IgD-negative memory B cell (primary cell): ENCODE measurements around the gene HNF4A. TPM values are rescaled to one million over a fixed set of nuclear protein-coding genes. Genes with fewer than 3 reads are reported as not detected.

ENCODE experiments used
- H3K27ac Mint-ChIP-seq, 3 donors: one replicate each; pipeline ENCODE4 v1.8.0; 2020 to 2022; ENCODE audit warnings: mild to moderate bottlenecking in 3 of 3, mixed read lengths in 3 of 3, moderate library complexity in 1 of 3
- H3K27me3 Mint-ChIP-seq: one replicate; pipeline ENCODE4 v1.8.0; 2021; ENCODE audit warnings: mixed read lengths
- H3K36me3 Mint-ChIP-seq: one replicate; pipeline ENCODE4 v1.8.0; 2020; ENCODE audit warnings: mild to moderate bottlenecking, mixed read lengths
- H3K4me1 Mint-ChIP-seq, 3 donors: one replicate each; pipeline ENCODE4 v1.8.0; 2020 to 2022; ENCODE audit warnings: mixed read lengths in 3 of 3, mild to moderate bottlenecking in 1 of 3
- H3K4me3 Mint-ChIP-seq, 4 donors: one replicate each; pipeline ENCODE4 v1.8.0; 2020 to 2022; ENCODE audit warnings: mild to moderate bottlenecking in 4 of 4, mixed read lengths in 4 of 4, moderate library complexity in 3 of 4
- H3K9me3 Mint-ChIP-seq, 3 donors: one replicate each; pipeline ENCODE4 v1.8.0; 2020 to 2021; ENCODE audit warnings: mixed read lengths in 3 of 3, mild to moderate bottlenecking in 1 of 3
- polyA plus RNA-seq: library from polyadenylated mRNA; unstranded; fragments of 300-500 nt; fragmentation: Illumina TruSeq; gene quantifications from one replicate; pipeline ENCODE4 v1.2.3, GENCODE V29; 2021

The HNF4A gene
- polyA plus RNA-seq, 1 donor from 2014 or later, result not detected

DNA sequence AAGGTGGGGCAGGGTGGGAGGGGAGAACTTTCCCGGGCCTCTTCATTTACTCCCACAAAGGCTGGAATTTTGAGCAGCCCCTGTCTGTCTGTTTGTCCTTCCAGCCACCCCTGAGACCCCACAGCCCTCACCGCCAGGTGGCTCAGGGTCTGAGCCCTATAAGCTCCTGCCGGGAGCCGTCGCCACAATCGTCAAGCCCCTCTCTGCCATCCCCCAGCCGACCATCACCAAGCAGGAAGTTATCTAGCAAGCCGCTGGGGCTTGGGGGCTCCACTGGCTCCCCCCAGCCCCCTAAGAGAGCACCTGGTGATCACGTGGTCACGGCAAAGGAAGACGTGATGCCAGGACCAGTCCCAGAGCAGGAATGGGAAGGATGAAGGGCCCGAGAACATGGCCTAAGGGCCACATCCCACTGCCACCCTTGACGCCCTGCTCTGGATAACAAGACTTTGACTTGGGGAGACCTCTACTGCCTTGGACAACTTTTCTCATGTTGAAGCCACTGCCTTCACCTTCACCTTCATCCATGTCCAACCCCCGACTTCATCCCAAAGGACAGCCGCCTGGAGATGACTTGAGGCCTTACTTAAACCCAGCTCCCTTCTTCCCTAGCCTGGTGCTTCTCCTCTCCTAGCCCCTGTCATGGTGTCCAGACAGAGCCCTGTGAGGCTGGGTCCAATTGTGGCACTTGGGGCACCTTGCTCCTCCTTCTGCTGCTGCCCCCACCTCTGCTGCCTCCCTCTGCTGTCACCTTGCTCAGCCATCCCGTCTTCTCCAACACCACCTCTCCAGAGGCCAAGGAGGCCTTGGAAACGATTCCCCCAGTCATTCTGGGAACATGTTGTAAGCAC, 74.1 kb downstream of the HNF4A start:
- Mint-ChIP-seq H3K36me3 (no peaks in the 10 kb centered on the region), H3K9me3 (peaks cover 0 to 4% (median 0%) of the 10 kb centered on the region in 3 donors), H3K27me3 (peaks cover 3% of the 10 kb centered on the region), H3K4me1 (no peaks in the 10 kb centered on the region), H3K4me3 (no peak overlapping the region), H3K27ac (no peak overlapping the region)

DNA sequence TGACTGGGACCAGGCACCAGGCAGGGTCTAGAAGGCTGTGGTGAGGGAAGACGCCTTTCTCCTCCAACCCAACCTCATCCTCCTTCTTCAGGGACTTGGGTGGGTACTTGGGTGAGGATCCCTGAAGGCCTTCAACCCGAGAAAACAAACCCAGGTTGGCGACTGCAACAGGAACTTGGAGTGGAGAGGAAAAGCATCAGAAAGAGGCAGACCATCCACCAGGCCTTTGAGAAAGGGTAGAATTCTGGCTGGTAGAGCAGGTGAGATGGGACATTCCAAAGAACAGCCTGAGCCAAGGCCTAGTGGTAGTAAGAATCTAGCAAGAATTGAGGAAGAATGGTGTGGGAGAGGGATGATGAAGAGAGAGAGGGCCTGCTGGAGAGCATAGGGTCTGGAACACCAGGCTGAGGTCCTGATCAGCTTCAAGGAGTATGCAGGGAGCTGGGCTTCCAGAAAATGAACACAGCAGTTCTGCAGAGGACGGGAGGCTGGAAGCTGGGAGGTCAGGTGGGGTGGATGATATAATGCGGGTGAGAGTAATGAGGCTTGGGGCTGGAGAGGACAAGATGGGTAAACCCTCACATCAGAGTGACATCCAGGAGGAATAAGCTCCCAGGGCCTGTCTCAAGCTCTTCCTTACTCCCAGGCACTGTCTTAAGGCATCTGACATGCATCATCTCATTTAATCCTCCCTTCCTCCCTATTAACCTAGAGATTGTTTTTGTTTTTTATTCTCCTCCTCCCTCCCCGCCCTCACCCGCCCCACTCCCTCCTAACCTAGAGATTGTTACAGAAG, 75.0 kb downstream of the HNF4A start:
- no peaks in the 10 kb centered on the region for H3K4me1 Mint-ChIP-seq
- H3K4me3 Mint-ChIP-seq, result no peak overlapping the region
- H3K36me3 Mint-ChIP-seq, result no peaks in the 10 kb centered on the region
- no peak overlapping the region for H3K27ac Mint-ChIP-seq
- peaks cover 0 to 4% (median 0%) of the 10 kb centered on the region in 3 donors for H3K9me3 Mint-ChIP-seq
- H3K27me3 Mint-ChIP-seq, result peaks cover 3% of the 10 kb centered on the region

DNA sequence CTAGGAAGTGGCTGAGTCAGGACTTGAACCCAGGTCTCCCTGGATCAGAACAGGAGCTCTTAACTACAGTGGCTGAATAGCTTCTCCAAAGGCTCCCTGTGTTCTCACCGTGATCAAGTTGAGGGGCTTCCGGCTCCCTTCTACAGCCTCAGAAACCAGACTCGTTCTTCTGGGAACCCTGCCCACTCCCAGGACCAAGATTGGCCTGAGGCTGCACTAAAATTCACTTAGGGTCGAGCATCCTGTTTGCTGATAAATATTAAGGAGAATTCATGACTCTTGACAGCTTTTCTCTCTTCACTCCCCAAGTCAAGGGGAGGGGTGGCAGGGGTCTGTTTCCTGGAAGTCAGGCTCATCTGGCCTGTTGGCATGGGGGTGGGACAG, 75.6 kb downstream of the HNF4A start:
- Mint-ChIP-seq H3K9me3 (peaks cover 0 to 4% (median 0%) of the 10 kb centered on the region in 3 donors), H3K36me3 (no peaks in the 10 kb centered on the region), H3K27ac (no peak overlapping the region), H3K27me3 (peaks cover 3% of the 10 kb centered on the region), H3K4me1 (no peaks in the 10 kb centered on the region), H3K4me3 (no peak overlapping the region)

DNA sequence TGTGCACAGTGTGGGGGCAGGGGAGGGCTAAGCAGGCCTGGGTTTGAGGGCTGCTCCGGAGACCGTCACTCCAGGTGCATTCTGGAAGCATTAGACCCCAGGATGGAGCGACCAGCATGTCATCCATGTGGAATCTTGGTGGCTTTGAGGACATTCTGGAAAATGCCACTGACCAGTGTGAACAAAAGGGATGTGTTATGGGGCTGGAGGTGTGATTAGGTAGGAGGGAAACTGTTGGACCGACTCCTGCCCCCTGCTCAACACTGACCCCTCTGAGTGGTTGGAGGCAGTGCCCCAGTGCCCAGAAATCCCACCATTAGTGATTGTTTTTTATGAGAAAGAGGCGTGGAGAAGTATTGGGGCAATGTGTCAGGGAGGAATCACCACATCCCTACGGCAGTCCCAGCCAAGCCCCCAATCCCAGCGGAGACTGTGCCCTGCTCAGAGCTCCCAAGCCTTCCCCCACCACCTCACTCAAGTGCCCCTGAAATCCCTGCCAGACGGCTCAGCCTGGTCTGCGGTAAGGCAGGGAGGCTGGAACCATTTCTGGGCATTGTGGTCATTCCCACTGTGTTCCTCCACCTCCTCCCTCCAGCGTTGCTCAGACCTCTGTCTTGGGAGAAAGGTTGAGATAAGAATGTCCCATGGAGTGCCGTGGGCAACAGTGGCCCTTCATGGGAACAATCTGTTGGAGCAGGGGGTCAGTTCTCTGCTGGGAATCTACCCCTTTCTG, 76.2 kb downstream of the HNF4A start:
- Mint-ChIP-seq H3K4me3 (no peak overlapping the region), H3K36me3 (no peaks in the 10 kb centered on the region), H3K27me3 (peaks cover 3% of the 10 kb centered on the region), H3K9me3 (peaks cover 0 to 4% (median 0%) of the 10 kb centered on the region in 3 donors), H3K27ac (no peak overlapping the region), H3K4me1 (no peaks in the 10 kb centered on the region)

DNA sequence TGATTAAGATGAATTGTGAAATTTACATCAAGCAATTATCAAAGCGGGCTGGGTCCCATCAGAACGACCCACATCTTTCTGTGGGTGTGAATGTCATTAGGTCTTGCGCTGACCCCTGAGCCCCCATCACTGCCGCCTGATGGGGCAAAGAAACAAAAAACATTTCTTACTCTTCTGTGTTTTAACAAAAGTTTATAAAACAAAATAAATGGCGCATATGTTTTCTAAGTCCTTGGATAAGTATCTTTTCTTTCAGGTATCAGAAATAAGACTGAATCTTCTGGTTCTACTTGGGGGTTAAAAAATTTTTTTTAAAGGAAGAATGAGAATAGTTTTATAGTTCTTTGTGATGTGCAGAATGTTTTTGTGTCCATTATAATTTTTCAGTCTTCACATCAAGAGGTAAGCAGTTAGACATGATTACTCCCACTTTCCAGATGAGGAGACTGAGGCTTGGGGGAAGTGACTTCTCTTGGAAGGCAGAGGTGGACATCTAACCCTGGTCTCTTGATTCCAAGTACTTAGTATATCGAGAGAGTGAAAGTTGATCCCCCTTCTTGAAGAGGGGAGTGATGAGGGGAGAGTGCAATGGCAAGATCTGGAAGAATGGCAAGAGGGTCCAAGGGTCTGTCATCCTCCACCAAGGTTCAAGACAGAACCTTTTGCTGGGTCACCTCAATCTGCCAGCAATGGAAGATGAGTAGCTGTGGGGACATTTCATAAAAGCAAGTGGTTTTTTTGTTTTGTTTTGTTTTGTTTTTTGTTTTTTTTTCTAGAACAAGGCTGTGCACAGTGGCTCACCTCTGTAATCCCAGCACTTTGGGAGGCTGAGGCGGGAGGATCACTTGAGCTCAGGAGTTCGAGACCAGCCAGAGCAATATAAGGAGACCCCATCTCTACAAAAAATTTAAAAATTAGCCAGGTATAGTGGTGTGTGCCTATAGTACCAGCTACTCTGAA, 77.4 kb downstream of the HNF4A start:
- Mint-ChIP-seq H3K36me3 (no peaks in the 10 kb centered on the region), H3K9me3 (peaks cover 0 to 4% (median 0%) of the 10 kb centered on the region in 3 donors), H3K27me3 (peaks cover 3% of the 10 kb centered on the region), H3K27ac (no peak overlapping the region), H3K4me3 (no peak overlapping the region), H3K4me1 (no peaks in the 10 kb centered on the region)

DNA sequence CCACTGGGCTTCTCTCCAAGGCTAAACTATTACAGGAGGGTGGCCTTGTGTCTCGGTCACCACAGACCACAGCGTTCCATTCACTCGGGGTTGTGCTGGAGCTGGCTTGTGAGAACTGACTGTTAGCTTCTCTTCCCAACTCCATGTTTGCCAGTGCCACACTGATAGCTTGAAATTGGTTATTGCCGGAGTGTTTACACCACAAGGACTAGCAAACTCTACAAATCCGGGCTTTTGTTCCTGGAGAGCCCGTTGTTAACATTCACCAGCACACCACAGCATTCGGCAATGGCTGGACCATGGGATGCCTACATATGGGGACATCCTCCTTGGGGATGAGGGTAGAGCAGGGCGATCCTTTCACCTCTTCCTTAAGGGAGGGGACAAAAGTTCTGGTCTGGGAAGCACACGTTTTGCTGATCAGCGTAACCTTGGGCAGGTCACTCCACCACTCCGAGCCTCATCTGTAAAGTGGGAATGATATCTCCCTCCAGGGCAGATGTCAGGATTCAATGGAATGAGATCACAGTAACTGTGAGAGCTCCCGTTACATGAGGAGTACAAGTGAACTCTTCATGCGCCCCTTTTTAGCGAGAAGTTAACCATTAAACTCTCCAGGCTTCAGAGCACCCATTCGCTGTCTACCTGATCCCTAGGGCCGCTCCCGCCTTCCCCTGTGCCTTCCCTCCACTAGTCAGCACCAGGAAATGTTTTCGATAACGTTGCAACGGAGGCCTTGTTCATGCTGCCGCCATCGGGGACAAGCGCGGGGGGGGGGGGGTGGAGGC, 78.4 kb downstream of the HNF4A start:
- no peaks in the 10 kb centered on the region for H3K36me3 Mint-ChIP-seq
- no peaks in the 10 kb centered on the region for H3K4me1 Mint-ChIP-seq
- H3K9me3 Mint-ChIP-seq, result no peaks in the 10 kb centered on the region
- H3K4me3 Mint-ChIP-seq, result no peak overlapping the region
- H3K27me3 Mint-ChIP-seq, result peaks cover 3% of the 10 kb centered on the region
- no peak overlapping the region for H3K27ac Mint-ChIP-seq

DNA sequence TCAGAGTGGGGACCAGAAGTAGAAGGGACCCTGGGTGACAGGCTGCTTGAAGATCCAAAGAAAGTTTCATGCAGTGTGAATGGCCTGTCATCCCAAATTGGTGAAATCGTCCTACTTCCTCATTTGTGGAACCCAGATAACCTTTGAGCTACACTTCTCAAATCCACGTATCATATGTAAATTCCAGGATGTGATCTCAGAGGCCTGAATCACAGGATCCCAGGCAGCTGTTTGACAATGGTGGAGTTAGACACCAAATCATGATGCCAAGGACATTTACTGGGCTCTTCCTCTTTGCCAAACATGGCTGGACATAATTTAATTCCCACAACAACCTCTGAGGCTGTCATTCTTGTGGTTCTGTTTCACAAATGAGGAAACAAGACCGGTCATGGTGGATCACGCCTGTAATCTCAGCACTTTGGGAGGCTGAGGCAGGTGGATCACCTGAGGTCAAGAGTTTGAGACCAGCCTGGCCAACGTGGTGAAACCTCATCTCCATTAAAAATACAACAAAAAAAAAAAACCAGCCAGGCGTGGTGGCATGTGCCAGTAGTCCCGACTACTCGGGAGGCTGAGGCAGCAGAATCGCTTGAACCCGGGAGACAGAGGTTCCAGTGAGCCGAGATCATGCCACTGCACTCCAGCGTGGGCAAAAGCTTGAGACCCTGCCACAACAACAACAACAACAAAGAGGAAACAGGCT, 80.3 kb downstream of the HNF4A start:
- Mint-ChIP-seq H3K36me3 (peaks cover 1% of the 10 kb centered on the region), H3K27me3 (peaks cover 6% of the 10 kb centered on the region), H3K4me1 (no peaks in the 10 kb centered on the region), H3K27ac (no peak overlapping the region), H3K9me3 (no peaks in the 10 kb centered on the region), H3K4me3 (no peak overlapping the region)

DNA sequence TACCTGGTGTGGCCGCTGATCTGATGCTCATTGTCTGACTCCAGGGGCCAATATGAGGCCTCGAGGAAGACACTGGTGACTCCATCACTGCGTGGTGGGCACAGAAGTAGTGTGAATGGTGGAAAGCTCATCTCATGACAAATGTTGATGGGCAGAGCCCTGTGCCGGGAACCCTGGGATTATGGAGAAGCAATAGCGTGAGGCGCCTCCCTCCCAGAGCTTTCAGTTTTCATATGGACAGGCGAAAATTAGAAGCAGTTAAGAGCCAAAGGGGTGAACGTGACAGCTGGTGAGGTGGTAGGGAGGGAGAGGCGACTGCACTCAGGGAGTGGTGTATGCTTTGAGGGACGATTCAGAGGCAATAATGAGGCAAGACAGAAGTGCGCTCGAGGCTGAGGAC, 80.9 kb downstream of the HNF4A start:
- H3K27ac Mint-ChIP-seq, result peak overlapping the region in 1 of 3 donors; percentile 42
- peaks cover 3% of the 10 kb centered on the region for H3K27me3 Mint-ChIP-seq
- no peaks in the 10 kb centered on the region for H3K4me1 Mint-ChIP-seq
- H3K4me3 Mint-ChIP-seq, result no peak overlapping the region
- H3K36me3 Mint-ChIP-seq, result peaks cover 1% of the 10 kb centered on the region
- H3K9me3 Mint-ChIP-seq, result no peaks in the 10 kb centered on the region

DNA sequence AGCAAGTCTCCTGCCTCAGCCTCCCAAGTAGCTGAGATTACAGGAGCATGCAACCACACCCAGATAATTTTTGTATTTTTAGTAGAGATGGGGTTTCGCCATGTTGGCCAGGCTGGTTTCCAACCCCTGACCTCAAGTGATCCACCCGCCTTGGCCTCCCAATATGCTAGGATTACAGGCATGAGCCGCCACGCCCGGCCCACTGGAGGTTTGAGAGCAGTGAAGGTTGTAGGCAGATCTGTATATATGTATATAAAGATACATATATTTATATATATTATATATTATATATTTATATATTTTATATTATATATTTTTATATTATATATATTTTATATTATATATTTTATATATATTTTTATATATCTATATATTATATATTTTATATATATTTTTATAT, 82.0 kb downstream of the HNF4A start:
- Mint-ChIP-seq H3K4me3 (no peak overlapping the region), H3K27ac (no peak overlapping the region), H3K36me3 (peaks cover 1% of the 10 kb centered on the region), H3K27me3 (peaks cover 4% of the 10 kb centered on the region), H3K4me1 (no peaks in the 10 kb centered on the region), H3K9me3 (no peaks in the 10 kb centered on the region)

DNA sequence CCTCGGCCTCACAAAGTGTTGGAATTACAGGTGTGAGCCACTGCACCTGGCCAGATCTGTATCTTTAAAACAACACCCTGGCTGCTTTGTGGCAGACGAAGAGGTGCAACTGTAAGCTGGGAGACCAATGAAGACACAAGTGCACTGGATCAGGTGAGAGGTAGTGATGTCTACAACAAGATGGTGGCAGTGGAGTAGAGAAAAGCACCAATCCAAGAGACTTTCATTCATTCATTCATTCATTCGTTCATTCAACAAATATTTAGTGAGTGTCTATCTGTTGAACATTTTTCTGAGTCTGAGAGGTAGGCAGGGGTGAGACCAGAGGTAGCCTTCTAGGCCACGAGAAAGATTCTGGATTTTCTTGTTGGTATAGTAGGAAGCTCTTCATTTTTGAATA, 83.3 kb downstream of the HNF4A start:
- Mint-ChIP-seq H3K27ac (no peak overlapping the region), H3K27me3 (peaks cover 11% of the 10 kb centered on the region), H3K4me3 (no peak overlapping the region), H3K36me3 (peaks cover 1% of the 10 kb centered on the region), H3K4me1 (no peaks in the 10 kb centered on the region), H3K9me3 (no peaks in the 10 kb centered on the region)

DNA sequence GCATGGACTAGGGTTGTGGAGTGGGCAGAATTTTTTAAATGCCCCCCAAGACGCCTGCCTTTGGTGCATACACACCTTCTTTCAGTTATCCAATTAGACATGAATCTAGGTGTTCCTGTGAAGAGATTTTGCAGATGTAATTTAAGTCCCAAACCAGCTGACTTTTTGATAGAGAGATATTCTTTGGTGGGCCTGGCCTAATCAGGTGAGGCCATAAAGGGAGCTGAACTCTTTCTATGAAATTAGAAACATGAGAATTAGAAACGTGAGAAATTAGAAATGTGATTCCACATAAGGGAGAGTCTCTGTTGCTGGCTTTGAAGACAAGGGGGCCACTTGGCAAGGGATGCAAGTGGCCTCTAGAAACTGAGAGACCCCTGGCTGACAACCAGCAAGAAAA, 83.8 kb downstream of the HNF4A start:
- H3K9me3 Mint-ChIP-seq, result no peaks in the 10 kb centered on the region
- H3K27ac Mint-ChIP-seq, result no peak overlapping the region
- peaks cover 1% of the 10 kb centered on the region for H3K36me3 Mint-ChIP-seq

DNA sequence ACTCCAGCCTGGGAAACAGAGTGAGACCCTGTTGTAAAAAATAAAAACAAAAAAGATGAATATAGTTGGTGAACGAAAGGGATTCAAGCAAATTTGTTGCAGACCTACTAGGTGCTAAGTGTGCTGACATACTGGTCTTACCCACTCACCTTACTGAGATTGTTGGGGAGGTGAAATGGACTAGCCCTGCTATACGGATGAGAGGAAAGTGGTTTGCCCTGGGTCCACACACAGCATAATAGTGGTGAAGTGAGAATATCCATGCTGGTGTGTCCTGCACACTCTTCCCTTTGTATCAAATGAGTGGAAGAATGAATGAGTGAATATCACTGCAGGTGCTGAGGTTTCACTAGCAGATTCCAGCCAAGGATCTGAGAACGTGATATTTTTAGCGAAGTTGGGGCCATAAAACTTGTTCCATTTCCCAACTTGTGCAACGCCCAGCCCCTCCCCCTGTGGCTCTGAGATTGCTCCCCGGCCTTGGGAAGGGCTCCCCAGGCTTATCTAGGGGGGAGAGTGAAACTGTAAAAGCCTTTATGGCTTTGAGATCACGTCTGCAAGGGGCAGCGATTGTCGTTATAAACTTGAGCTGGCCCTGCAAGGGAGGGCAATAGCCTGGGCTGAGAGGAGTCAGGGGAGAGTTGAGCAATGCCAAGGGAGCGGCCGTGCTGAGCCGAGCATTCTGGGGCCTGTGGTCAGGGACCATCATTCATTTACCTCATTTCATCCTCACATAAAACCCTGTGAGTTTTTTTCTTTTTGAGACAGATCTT, 87.0 kb downstream of the HNF4A start:
- no peaks in the 10 kb centered on the region for H3K4me1 Mint-ChIP-seq
- H3K9me3 Mint-ChIP-seq, result no peaks in the 10 kb centered on the region
- peaks cover 1% of the 10 kb centered on the region for H3K36me3 Mint-ChIP-seq
- no peak overlapping the region for H3K4me3 Mint-ChIP-seq
- H3K27ac Mint-ChIP-seq, result no peak overlapping the region
- peaks cover 11% of the 10 kb centered on the region for H3K27me3 Mint-ChIP-seq

More for the DNA sequence above, 83.8 kb downstream of the HNF4A start:
- H3K4me3 Mint-ChIP-seq, result no peak overlapping the region
- H3K27me3 Mint-ChIP-seq, result peaks cover 11% of the 10 kb centered on the region
- H3K4me1 Mint-ChIP-seq, result no peaks in the 10 kb centered on the region
